Hindlimb muscle (tissue), 1 donor: ENCODE data around the gene TTC13. TPM values are rescaled to one million over a fixed set of nuclear protein-coding genes. Genes with fewer than 3 reads are reported as not detected.
"Not testable (repeated sequence)": the region's sequence is repeated elsewhere in the genome, so short reads cannot be mapped to it uniquely, and the experiment has no call there.

Source experiments
- DNase-seq: peaks from one replicate; pipeline ENCODE4 v3.0.0-alpha.2; 2013
- polyA plus RNA-seq: library from polyadenylated mRNA; unstranded; fragments of 120-200 nt; gene quantifications from one replicate; pipeline ENCODE4 v1.2.1, GENCODE V29; 2013; ENCODE audit not compliant: insufficient read length

Gene TTC13
- polyA plus RNA-seq, 1 donor, result 19.6 TPM

DNA sequence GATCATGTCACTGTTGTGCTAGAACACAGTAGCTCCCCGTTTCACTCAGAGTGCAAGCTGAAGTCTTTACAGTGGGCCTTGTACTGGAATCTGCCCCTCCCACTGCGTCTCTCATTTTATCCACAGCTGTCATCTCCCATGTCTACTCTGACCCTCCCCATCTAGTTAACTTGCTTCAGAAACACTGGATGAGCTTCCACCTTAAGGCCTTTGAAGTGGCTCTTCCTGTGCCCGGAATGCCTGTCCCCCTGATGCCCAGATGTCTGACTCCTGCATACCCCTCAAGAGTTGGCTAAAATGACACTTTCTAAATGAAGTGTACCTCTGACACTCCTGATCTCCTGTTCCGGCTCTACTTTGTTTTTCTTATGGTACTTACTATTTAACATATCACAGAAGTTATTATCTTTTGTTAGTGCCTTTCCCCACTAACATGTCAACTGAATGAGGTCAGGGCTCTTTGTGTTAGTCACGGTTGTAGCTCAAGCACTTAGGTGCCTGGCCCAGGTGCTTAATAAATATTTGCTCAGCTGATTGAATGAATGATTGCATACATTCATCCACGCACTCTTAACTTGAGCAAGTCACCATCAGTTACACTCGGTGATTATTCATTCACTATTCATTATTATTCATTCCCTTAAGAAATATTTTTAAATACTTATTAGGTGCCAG, 13.6 kb upstream of the TTC13 start:
- DNase-seq, result no peak

- no peak for DNase-seq
These were observed 8.8 kb upstream of the TTC13 start for GRCh38 chr1:230987448-230987847.

DNA sequence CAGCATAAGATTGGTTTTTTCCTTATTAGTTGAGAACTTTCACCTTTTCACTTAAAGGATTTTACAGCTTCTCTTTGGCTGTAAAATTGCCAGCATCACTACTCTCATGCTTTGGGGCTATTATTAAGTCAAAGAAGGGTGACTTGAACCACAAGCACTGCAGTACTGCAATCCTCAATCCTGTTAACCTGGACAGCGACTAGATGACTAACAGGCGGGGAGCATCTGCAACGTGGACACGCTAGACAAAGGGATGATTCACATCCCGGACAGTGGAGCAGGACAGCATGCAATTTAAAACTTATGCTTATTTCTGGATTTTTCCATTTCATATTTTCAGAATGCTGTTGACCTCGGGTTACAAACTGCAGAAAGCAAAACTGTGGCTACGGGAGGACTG, 8.3 kb upstream of the TTC13 start:
- no peak for DNase-seq

- no peak for DNase-seq
These were observed 7.0 kb upstream of the TTC13 start for GRCh38 chr1:230985711-230986110.

DNA sequence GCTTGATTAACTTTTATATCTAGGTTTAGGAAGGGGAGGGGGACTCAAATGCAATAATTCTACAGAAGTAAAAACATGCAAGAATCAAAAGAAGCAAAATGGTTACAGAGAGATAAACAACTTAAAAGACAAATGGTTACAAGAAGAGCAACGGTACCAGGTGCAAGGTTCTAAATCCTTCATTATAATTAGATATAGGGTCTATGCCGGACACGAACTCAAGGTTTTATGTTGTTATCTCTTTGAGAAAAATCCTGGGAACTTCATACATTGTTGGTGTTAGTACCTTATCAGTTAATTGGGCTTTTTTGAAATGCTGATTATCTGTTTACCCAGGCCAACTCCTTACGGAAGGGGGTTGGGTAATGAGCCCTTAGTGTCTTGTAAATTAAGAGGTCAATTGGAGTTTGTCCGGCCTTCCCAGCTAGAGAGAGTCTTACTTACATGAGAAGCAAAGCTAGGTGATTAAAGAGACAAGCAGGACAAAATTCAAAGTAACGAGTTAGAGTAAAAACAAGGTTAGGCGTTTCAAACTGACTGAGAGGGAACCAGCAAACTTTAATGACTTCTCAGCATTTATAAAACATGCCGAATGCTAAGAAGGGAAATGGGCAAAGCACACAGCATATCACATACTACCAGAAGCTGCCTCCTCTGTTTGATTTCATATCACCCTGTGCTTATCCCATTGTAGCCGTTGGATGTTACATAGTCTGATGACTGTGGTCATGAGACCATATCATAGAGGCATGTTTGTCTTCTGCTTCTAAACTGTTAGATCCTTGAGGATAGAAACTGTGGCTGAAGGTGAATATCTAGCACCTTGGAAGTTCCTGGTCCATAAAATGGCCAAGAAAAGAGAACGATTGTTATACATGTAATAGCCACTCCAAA, 6.2 kb upstream of the TTC13 start:
- not testable (repeated sequence) for DNase-seq

- DNase-seq, result no peak
These were observed 5.2 kb upstream of the TTC13 start for GRCh38 chr1:230983811-230984210.

DNA sequence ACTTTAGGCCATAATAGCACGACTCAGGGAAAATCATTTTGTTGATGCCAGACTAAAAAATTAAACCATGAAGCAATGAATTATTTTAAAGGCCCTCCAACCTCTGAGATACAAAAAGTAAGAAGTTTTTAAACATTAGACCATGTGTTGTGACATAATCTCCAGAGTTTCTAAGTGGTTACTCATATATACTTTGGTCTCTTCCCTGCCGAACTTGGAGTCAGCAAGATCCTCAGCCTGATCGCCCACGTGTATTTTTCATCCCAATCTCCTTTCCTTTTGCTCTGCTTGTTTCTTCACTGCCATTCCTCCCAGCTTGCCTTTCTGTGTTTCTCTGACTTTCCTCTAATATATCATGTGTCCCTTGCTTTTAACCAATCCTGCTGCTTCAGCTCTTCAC, 4.0 kb upstream of the TTC13 start:
- no peak for DNase-seq

- DNase-seq, result no peak
These were observed 1.3 kb upstream of the TTC13 start for GRCh38 chr1:230979952-230980351.

- no peak for DNase-seq
These were observed 692 bp upstream of the TTC13 start for GRCh38 chr1:230979389-230979716.

- DNase-seq, result no peak
These were observed 735 bp downstream of the TTC13 start for GRCh38 chr1:230977761-230978490.

- DNase-seq, result no peak
These were observed 1.6 kb downstream of the TTC13 start for GRCh38 chr1:230976825-230977747.

- DNase-seq, result no peak
These were observed 2.3 kb downstream of the TTC13 start for GRCh38 chr1:230976360-230976759.

DNA sequence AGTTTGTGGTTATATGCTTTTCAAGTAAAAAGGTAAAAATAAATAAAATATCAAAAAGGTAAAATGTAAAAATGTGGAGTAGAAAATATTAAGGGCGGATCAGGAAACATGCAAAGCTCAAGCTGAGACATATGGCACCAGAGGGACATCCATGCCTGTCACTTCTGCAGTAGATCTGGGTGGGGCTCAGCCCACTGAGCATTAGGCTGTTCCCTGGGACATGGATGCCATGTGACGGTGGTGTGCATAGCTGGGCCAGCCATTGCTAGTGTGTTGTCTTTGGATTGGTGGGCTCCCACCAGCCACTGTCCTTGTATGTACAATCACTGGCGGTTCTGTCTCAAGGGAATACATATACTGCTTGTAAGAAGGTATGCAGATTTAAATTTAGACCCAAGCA, 3.0 kb downstream of the TTC13 start:
- no peak for DNase-seq

DNA sequence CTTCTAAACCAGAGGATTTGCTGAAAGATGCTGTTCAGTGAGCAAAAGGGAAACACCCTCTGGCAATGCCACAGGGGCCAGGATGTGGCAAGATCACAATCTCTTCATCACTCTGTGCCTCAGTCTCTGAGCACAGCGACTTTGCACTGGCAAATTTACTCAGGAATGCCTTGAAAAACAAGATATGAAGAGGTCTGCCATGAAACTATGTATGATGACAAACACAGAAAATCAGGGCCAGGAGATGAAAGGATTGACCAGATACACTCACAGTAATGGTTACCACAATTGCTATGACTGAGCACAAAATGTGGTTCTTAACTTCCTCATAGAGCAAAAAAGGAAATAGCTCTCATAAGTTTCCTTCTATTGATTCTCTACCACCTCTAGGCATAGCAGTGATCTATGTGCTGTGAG, 5.8 kb downstream of the TTC13 start:
- no peak for DNase-seq

- DNase-seq, result no peak
These were observed 6.9 kb downstream of the TTC13 start for GRCh38 chr1:230971771-230972170.

- no peak for DNase-seq
These were observed 8.2 kb downstream of the TTC13 start for GRCh38 chr1:230970432-230970831.

DNA sequence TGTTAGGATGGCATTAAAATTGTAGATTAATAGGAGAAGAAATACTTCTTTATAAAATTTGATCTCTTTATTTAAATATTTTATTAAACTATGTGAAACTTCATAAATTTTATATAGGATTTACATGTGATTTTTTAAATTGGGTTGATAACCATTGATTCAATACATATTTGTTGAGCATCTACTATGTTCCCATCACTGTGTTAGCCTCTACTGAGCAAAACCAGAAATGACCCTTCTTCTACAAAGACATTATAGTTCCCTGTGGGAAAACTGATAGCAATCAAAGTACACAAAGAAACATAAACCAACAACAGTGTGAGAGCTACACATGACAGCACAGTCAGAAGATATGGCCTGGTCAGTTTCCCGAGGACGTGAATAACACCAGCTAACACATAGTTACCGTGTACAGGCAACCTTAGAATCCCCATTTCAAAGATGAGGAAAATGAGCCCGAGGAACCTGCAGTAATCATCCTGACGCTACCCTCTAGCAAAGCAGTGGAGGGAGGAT, 12.2 kb downstream of the TTC13 start:
- no peak for DNase-seq

DNA sequence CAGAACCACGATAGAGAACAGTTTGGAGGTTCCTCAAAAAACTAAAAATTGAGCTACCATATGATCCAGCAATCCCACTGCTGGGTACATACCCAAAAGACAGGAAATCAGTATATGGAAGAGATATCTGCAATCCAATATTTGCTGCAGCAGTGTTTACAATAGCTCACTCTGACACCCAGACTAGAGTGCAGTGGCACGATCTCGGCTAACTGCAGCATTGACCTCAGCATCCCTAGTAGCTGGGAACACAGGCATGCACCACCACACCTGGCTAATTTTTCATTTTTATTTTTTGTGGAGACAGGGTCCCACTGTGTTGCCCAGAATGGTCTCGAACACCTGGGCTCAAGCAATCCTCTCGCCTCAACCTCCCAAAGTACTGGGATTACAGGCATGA, 13.1 kb downstream of the TTC13 start:
- no peak for DNase-seq

DNA sequence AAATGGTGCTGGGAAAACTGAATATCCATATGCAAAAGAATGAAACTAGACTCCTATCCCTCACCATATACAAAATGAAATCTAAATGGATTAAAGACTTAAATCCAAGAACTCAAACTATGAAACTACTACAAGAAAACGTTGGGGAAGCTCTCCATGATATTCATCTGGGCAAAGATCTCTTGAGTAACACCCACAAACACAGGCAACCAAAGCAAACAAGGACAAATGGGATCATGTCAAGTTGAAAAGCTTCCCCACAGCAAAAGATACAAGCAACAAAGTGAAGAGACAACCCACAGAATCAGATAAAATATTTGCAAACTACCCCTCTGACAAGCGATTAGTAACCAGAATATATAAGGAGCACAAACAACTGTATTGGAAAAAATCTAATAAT, 13.8 kb downstream of the TTC13 start:
- DNase-seq, result no peak

GRCh38 chr1:230958370-230958769, 20.3 kb downstream of the TTC13 start:
- DNase-seq, result no peak

DNA sequence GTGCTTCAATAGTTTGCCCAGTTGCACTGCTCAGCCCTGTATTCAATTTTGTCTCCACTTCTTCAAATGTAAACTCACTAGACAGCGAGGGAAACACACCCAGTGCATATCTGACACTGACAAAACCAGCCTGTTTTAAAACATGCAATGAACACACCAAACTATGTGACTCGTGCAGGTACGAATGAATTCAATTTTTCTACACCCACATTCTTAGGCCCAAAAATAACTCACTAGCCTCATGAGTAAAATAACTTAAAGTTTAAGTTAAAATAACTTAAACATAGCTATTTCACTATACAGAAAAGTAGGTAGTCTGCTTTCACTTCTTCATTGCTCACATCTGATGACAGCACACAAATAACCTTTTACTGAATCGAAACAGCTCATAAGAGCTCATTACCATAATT, 21.1 kb downstream of the TTC13 start:
- no peak for DNase-seq

GRCh38 chr1:230950404-230950803, 28.3 kb downstream of the TTC13 start:
- DNase-seq, result no peak
